NCI-H345 treated with DMSO at 0.1 percent for 48 hours (cell line): ENCODE measurements around the gene PFDN1.
A peak's percentile ranks its signal among the peaks of the same experiment; 100 is the strongest.
"Not testable (repeated sequence)": the region's sequence is repeated elsewhere in the genome, so short reads cannot be mapped to it uniquely, and the experiment has no call there.

ENCODE experiments used
- DNase-seq: peaks from one replicate; lab custom pipeline; 2025; ENCODE audit not compliant: unreplicated experiment; lab: John Stamatoyannopoulos, UW

The PFDN1 gene, protein sequence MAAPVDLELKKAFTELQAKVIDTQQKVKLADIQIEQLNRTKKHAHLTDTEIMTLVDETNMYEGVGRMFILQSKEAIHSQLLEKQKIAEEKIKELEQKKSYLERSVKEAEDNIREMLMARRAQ

DNA sequence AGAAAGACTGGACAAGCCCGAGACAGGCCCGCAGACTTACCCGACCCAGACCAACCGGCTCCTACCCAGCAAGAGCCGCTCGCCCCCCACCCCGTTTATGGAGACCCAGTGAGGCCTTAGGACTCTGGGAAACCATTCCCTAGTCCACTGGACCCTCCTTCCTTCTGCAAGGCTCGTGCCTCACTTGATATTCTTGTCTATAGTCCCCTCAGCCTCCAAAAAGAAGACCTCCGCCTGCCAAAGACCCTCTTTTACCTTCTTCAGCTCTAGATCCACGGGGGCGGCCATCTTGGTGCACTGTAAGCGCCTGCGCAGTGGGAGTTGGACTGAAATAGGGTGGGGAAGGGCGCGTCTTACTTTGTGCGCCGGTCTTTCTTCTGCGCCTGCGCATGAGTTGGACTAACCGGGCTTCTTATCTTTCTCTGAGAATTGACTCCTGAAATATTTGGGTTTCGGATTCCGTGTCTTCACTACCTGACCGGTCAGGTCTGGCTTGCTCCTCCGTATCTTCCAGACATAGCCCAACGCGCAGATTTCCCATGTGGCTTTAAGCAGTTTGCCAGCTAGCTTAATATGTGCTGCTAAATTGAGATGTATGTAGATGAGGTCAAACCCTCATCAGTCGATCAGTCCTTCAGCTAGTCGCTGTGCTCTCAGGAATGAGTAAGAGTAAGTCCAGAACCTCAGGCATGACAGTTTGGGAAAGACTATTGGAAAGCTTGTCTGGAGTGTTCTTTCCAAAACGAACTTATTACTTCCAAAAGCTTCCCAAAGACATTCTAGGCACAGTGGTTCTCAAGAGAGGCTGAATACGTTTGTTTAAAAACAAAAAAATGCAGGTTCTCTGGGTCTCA, at the start of gene PFDN1:
PFDN1 (minus strand) TSS at position 316 of the 854 bp plus-strand sequence; CDS start at position 288, 28 bp downstream.
- peak; percentile 95 for DNase-seq

DNA sequence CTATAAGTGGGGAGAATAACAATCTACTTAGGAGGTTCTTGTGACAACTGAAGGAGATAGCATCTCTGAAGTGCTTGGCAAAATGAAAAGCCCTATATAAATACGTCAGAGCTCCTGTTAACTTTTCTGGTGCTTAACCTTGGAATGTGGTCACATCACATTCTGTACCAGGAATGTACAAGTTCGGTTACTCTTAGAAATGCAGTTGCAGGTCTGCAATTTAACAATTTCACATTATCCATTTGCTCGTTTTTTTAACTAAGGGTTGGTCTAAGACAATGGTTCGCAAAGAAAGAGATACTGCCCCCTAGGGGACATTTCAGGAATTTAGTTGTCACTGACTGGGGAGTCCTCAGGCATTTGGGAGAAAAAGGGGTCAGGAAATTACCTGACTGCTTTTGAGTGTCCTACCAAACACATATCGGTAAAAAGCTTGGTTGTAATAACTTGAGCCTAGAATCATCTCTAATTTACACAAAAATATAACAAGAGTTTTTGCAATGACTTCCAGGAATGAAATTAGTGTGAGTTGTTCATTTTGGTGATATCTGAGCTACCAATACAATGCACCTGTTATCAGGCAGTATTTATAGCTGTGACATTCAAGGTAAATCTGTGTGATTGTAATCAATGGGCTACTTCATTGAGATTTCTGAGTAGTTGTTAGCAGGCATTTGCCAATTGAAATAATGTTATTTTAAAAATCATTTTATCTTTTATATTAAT, 48.9 kb upstream of the PFDN1 start:
- DNase-seq = peak; percentile 74

DNA sequence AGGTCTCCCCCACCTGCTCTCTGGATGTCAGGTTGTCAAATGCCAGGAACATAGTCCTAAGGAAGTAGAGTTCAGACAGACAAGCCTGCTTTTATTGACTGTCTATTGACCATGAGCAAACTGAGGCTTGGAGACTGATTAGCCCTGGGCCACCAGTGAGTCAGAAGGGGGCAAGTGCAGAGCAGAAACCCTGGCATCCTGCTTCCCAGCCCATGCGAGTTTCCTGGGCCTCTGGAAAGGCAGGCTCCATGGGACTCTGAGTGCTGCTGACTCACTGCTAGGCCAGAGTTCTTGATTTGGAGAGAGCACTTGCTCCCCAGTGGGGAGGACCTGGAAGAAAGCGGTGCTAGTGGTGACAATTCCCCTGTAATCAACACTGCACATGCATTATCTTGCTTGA, 46.3 kb upstream of the PFDN1 start:
- no peak for DNase-seq

DNA sequence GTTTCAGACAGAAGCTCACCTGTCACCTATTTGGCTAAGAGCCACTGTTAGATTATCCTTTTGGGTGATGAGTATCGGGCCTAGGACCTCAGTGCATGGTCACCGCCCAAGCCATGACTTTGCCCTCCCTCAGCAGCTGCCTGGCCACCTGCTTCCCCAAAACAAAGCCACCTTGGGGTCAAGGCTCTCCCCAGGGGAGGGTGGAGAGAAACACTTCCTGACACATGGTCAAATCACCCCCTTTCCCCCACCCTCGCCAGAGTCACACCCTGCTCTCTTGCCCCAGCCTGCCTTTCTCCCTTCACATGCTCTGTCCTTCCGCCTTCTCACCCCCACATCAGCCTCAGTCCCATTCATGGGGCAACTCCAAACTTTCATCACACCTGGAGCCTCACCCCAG, 45.2 kb upstream of the PFDN1 start:
- DNase-seq = no peak

DNA sequence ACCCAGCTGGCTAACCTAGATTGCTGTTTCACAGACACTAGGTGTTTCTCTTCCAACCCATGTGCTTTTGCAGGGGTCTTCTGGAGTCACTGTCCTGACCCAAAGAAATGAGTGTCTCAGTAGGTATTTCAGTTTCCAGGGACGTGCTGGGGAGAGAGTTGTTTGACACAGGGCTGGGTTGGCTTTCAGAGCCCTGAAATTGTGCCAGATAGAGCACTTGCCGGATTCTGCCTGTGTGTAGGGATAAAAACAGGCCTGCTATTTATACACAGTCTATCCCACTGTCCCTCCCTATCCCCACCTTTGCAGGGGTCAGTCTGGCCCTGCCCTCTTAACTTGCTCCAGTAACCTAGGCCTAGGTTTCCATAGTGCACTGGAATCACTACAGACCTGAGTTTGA, 44.5 kb upstream of the PFDN1 start:
- DNase-seq = no peak

DNA sequence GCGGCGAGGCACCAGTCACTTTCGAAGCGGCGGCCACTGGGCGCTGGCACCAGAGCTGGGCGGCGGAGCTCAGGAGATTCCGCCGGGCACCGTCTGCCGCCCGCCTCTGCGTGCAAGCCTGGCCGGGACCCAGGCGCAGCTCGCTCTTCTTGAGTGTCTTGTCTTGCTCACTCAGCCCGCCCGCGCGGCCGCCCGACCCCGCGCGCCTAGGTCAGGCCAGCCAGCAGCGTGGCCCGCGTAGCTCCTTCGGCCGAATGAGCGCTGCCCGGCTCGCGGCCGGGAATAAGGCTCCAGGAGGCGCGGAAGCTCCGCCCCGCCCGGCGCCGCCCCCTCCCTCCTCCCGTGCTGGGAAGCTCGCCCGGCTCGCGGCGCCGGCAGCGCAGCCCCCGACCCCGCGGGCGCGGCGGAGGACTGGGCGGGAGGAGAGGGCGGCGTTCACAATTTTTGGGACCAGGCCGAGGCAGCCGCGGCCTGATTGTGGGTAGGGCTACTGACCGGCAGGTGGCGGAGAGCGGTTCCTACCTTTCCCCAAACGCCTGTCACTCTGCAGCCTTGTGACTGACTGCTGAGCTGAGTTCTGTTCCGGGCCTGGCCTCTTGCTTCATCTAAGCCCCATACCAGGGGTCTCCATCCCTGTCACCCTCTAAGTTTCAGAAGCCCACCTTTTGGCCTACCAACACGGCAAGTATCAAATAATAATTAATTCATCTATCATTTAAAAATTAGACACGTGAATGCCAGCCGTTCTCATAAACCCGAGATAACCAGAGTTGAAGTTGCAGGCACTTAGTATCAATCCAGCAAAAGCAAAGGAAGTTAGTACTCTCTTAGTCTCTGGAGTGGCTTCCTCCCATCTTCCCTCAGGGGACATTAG, 43.7 kb upstream of the PFDN1 start, which contains the start of gene HBEGF:
HBEGF (minus strand) TSS at position 256 of the 874 bp plus-strand sequence. CDS start 275 bp downstream, outside the sequence.
- DNase-seq = peak; percentile 70

DNA sequence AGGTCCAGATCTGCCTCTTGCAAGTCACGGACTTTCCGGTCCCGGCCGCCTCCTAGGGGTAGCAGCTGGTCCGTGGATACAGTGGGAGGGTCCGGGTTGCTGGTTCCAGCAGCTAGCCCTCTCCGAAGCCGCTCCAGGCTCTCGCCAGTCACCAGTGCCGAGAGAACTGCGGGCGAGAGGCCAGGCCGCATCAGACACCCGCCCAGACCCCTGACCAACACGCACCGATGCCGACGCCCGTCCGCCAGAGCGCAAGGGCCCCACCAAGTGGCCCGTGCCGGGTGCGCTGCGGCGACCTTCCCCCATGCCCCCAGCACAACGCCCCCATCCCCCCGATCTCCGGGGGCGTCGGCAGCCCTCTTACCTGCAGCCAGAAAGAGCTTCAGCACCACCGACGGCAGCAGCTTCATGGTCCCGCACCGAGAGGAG, 43.0 kb upstream of the PFDN1 start:
- no peak for DNase-seq

DNA sequence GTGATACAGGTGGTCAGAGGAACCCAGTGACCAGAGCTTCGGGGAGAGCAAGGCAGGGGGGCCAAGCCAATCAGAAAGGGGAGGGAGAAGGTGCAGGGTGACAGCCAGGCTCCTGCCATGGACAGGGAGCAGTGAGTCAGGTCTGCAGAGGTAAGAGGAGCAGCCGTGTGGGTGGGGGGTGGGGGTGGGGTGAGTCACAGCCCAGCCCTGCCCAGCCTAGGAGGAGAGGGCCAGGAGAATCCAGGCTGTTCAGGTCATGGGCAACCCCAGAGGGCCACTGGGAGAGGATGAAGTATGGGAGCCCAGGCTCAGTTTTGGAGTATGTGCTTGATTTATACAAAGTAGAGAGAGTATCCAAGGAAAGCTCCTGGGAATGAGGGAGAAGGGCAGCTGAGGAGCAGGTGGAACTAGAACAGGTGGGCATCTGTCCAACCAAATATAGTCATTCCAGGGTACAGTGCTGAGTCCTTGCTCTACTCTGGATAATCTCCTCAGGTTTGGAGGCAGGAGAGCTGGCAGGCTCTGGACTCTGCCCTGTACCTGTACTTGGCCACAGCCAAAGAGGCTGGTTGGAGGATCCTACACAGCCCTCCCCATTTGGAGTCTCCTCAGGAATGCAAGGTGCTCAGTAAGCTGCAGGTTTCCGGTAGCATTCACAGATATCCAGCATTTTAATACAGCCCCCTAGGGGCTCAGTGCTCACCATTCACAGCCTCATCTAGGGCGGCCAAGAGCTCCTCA, 42.0 kb upstream of the PFDN1 start:
- no peak for DNase-seq

DNA sequence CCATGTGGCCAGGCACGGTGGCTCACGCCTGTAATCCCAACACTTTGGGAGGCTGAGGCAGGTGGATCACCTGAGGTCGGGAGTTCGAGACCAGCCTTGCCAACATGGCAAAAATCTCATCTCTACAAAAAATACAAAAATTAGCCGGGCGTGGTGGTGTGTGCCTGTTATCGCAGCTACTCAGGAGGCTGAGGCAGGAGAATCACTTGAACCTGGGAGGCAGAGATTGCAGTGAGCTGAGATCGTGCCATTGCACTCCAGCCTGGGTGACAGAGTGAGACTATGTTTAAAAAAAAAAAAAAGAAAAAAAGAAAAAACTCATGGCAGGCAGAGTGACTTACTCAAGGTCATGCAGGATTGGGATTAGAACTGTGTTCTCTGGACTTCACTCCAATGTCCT, 40.9 kb upstream of the PFDN1 start:
- DNase-seq = not testable (repeated sequence)

DNA sequence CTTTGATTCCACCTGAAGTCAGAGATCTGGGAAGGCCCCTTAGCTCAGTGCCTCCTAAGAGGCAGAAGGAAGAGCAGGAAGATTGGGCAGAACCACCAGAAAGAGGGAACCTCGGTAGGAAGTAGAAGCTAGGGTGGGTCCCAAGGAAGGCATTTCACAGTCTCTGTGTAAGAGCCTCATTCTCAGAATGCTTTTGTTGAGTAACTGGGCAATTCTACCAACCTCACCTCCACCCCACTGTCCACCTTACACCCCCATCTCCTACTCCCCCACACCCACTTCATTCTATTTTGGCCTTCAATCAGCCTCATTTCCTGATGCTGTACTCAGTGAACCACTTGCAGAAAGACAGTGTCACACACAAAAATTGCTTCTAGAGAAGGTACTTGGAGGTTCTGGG, 40.0 kb upstream of the PFDN1 start:
- no peak for DNase-seq

DNA sequence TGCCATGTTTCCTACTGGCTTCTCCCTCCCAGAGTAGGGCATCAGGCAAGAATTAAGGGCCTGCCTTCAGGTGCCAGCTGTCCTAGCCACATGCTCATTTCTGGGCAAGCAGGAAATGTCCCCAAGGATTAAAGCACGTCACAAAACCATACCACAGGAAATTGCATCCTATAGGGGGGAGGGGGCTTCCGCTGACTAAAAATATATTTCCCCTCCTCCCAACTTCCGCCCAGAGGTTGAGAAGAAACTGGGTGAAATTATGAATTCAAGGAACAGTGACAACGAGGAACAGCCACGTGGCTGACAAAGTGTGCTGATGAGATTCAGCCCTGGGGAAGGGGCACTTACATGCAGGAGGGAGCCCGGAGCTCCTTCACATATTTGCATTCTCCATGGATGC, 39.4 kb upstream of the PFDN1 start:
- DNase-seq = no peak

DNA sequence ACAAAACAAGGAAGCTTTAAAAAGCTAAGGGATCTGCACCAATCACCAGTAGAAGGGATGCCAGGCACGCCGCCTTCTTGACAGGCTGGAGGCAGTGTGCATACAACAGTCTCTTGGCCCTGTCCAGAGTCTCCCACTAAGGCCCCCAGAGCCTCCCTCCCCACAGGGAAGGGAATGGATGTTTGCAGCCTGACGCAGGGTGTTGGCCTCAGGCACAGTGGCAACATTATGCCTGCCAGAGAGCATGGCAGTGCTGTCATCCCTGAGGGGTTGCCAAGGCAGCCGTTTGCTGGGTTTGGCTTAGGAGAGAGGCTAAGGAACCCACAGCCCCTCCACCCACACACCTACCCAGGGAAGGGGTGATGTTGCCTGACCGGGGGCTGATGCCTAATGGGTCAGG, 38.7 kb upstream of the PFDN1 start:
- no peak for DNase-seq

DNA sequence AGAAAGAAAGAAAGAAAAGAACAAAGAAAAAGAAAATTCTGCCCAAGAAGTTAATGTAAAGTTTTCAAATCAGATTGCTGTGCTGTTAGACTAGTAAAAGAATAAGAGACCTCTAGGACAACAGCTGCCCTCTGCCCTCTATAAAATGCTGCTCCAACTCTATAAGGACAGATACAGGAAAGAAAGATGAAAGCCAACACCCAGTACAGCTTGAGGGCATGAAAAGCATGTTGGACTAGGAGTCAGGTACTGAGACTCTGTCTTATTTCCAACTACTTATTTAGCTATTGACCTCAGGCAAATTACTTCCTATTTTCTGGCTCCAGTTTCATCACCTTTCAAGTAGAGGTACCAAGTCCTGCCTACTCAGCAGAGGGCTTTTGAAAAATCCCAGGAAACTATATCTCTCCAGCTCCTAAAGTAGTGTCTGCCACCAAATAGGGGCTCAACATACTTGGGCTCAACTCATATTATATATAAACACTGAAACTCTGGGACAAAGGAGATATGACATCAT, 37.8 kb upstream of the PFDN1 start:
- no peak for DNase-seq

DNA sequence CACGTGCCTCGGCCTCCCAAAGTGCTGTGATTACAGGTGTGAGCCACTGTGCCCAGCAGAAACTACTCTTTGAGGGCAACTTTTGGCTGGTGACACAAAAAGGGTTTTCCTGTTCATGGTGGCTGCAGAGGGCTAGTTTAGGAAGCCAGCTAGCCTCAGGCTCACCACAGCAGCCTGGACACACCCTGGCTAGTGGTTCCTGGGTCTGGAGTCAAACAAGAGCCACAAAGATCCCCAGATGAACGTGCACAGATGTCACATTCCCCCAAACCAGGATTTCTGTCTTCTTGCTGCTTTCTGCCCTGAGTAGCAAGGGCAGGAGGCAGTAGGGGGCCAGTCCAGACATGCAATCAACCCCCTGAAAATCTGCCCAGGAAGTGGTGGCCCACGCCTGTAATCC, 36.7 kb upstream of the PFDN1 start:
- no peak for DNase-seq

DNA sequence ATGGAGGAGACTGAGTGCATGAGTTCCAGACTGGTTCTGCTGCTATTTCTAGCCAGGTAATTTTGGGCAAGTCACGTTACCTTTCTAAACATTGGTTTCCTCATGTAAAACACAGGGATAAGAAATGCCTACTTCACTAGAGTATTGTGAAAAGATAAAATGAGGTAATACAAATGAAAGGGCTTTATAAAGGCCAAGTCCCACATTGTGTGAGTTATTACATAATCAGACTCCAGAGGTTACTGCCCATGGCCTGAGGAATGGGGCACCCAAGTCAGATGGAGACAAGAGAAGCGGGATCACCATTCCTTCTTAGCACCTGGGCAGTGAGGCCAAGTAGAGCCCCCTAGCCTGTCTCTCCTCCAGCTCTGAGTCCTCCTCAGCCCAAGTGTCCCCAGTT, 36.0 kb upstream of the PFDN1 start:
- no peak for DNase-seq

DNA sequence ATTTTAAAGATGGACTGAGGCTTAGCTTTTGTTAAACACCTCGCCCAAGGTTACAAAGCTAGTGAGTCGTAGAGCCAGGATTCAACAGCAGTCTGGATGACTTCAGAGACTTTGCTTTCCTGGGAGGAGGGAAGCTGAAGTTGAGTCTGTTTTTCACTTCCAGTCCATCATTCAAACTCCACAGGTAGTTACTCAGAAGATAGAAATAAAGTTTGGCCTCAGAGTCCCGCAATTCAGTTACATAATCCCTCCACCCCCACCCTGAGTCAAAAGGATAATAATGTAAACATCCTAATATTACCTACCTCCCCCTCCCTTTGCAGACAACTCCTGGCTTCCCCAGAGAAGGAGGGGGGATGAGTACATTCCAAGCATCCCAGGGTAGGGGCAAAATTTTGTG, 35.4 kb upstream of the PFDN1 start:
- DNase-seq = no peak

DNA sequence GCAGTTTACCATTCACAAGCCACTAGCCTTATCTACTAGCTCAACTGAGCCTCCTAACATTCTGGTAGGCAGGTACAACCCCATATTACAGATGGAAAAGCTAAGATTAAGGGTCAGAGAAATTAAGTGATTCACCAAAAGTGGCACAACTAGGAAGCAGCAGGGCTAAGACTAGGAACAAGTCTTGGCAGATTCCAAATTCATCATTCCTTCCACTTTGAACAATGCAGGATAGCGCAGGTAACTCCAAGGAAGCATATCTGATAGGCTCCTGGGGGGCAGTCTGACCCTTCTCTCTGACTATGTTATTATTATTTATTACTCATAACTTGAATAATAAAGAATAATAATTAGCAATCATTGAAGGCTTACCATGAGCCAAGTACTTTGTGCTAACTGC, 35.0 kb upstream of the PFDN1 start:
- DNase-seq = no peak

DNA sequence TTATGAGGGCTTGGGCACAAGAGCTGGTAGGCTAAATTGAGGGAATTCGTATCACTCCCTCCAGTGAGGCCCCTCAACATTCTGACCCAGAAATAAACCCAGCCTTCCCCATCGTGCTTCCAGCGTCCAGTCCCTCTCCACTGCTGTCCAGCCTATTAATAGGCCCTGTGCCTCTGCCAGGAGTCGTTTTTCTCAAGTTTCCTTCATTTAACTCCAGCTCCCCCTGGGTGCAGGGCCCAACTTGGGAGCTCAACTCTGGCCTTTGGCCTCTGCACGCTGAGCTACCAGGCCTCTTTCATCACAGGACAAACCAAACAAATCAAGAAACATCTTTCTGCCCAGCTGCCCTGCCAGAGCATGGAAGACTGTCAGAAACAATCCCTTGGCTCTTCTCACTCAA, 33.5 kb upstream of the PFDN1 start:
- no peak for DNase-seq

DNA sequence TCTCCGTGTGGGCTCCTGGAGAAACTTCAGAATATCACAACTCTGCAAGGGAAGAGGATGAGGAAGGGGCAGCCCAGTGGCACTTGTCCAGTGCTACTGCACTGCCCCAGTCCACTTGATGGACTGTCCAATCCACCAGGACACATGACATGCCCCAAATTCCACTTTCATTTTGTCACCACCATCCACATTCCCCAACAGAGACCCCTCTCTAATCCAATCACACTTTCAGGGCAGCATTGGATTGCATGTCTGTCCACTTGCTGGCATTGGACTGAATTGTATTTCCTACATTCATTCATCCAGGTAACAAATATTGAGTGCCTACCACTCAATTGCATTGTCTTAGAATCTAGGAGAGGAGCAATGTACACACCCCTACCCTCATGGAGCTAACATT, 28.7 kb upstream of the PFDN1 start:
- DNase-seq = no peak
